Mammary epithelial cell (primary cell): Measurements from ENCODE around the gene INHBC.

Source experiments
- EZH2 ChIP-seq: IDR thresholded peaks from 2 replicates; pipeline ENCODE4 v1.6.1; 2012; ENCODE audit warnings: low read length, inconsistent platforms, borderline replicate concordance
- TF ChIP-seq, protein P1 (sequence below), 2 donors: IDR thresholded peaks in 1 of 2; conservative IDR thresholded peaks in 1 of 2; 2 replicates each; pipeline ENCODE4 v1.5.1; 2011 to 2012; ENCODE audit warnings: inconsistent platforms in 2 of 2, low read length in 2 of 2, mild to moderate bottlenecking in 2 of 2, control low read depth in 1 of 2, low read depth in 1 of 2; ENCODE audit not compliant: insufficient read depth in 1 of 2; ENCODE audit errors: extremely low read depth in 1 of 2

DNA sequence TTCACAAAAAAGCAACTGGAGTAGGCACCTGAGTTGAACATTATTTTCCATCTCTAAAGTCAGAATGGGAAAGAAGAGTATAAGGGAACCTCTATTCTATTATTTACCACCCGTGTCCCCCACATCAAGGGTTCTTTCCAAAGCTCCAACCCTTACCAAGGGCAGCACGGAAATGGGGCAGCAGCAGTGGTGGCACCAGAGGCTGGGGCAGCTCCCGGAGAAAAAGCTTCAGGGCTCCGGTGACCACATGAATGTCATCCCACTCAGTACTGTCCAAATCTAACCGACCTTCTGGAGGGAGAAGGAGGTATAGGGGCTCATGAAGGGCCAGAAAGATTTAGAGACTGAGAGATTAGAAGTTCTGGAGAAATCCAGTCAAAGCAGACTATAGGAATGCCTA lies 39.3 kb downstream of the INHBC start:
- TF ChIP-seq, protein P1, sequence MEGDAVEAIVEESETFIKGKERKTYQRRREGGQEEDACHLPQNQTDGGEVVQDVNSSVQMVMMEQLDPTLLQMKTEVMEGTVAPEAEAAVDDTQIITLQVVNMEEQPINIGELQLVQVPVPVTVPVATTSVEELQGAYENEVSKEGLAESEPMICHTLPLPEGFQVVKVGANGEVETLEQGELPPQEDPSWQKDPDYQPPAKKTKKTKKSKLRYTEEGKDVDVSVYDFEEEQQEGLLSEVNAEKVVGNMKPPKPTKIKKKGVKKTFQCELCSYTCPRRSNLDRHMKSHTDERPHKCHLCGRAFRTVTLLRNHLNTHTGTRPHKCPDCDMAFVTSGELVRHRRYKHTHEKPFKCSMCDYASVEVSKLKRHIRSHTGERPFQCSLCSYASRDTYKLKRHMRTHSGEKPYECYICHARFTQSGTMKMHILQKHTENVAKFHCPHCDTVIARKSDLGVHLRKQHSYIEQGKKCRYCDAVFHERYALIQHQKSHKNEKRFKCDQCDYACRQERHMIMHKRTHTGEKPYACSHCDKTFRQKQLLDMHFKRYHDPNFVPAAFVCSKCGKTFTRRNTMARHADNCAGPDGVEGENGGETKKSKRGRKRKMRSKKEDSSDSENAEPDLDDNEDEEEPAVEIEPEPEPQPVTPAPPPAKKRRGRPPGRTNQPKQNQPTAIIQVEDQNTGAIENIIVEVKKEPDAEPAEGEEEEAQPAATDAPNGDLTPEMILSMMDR (conservative IDR thresholded peaks at IDR 0.05 in 1 of 2, IDR thresholded peaks at IDR 0.05 in 1 of 2; ENCODE audit: extremely low read depth in 1 of 2, insufficient read depth in 1 of 2, low read depth in 1 of 2, low read length in 2 of 2): no peak
- no peak for TF ChIP-seq EZH2
